Pons (tissue), 1 donor: Measurements from ENCODE around the gene PDXP.
"Not testable (repeated sequence)": the region's sequence is repeated elsewhere in the genome, so short reads cannot be mapped to it uniquely, and the experiment has no call there.

ENCODE experiments used
- DNase-seq: peaks from one replicate; pipeline ENCODE4 v3.0.0-alpha.2; 2016; ENCODE audit warnings: low spot score

PDXP gene

DNA sequence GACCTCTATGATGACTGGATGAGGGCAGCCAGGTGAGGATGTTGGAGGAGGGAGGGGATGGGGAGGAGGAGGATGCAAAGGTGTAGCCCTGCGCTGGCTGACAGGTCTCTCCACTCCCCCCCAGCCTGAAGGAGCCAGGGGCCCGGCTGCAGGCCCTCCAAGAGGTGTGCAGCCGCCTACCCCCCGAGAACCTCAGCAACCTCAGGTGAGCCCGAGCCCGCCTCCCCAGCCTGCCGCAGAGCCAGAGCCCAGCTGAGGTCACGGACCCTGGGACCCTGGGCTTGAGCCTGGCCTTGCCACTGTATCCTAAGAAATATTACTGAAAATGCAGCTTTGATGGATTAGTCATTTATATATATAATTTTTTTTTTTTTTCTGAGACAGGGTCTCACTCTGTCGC lies 11.2 kb upstream of the PDXP start:
- no peak for DNase-seq

DNA sequence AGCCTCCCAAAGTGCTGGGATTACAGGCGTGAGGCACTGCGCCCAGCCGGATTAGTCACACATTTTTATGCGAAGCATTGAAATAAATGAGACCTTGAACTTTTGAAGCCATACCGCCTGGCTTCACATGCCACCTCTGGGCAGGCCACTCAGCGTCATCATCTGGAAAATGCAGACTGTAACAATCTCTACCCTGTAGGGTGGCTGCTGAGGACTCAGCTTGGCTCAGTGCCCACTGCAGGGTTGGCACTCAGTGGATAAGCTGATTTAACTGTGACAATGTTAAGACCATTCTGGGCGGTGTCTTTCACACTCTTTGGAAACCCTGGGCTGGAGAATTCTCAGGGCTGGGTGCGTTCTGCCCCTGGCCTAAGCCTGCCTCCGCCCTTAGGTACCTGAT lies 10.6 kb upstream of the PDXP start:
- DNase-seq: no peak

DNA sequence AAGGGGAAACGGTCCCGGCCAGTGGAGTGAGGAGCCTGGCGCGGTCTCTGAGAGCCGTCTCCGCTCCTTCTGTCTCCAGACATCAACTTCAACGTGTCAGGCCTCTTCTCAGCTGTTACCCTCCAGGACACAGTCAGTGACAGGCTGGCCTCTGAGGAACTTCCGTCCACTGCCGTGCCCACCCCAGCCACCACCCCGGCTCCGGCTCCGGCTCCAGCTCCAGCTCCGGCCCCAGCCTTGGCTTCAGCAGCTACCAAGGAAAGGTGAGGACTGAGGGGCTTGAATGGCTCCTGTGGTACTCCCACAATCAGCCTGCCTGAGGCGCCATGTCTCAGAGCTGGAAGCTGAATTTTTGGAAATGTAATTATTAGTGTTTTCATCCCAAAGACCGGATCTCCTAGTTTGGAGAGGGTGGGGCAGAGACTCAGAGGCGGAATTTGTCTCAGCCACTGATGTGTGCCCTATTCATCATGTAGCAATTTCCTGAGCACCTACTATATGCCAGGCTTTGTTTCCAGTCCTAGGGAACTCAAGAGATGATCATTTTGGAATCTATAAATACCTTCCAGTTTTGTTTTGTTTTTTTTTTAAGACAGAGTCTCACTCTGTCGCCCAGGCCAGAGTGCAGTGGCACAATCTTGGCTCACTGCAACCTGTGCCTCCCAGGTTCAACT lies 7.9 kb upstream of the PDXP start:
- DNase-seq: no peak

DNA sequence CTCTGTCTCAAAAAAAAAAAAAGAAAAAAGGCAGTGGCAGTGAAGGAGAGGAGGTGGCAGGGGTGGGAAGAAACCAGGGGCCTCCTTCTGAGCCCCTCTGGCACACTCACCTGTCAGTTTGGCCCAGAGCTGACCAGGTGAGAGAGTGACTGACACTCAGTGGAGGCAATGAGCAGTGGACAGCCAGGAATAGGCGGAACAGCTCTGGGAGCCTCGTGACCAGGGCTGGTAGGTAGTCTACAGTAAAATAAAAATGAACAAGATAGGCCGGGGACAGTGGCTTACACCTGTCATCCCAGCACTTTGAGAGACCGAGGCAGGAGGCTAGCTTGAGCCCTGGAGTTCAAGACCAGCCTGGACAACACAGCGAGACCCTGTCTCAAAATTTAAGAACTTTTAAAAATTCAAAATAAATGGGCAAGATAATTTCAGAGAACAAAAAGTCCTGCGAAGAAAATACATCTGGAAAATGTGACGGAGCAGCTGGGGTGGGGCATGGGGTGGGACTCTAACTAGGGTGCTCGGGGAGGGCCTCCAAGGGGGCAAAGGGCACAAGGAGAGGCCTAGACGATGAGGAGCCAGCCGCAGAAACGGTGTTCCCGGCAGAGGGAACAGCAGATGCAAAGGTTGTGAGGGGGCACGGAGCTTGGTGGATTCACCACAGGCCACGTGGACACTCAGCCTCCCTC lies 3.8 kb upstream of the PDXP start:
- DNase-seq: no peak

DNA sequence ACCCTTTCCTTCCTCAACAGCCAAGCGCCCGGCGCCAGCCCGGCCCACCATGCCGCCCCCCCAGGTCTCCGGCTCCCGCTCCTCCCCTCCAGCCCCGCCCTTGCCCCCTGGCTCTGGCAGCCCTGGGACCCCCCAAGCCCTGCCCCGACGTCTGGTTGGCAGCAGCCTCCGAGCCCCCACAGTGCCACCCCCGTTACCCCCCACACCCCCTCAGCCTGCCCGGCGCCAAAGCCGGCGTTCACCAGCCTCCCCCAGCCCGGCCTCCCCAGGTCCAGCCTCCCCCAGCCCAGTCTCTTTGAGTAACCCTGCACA lies 3.3 kb upstream of the PDXP start:
- DNase-seq: no peak

DNA sequence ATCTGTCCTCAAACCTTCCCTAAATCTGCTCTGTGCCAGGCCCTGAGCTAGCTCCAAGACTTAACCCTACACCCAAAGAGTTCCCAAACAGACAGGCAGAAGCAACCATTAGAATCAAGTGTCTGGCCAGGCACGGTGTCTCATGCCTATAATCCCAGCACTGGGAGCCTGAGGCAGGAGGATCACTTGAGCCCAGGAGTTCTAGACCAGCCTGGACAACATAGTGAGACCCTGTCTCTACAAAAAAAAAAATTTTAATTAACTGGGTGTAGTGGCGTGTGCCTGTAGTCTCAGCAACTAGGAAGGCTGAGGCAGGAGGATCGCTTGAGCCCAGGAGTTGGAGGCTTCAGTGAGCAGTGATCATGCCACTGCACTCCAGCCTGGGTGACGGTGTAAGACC lies 1.9 kb upstream of the PDXP start:
- DNase-seq: not testable (repeated sequence)

DNA sequence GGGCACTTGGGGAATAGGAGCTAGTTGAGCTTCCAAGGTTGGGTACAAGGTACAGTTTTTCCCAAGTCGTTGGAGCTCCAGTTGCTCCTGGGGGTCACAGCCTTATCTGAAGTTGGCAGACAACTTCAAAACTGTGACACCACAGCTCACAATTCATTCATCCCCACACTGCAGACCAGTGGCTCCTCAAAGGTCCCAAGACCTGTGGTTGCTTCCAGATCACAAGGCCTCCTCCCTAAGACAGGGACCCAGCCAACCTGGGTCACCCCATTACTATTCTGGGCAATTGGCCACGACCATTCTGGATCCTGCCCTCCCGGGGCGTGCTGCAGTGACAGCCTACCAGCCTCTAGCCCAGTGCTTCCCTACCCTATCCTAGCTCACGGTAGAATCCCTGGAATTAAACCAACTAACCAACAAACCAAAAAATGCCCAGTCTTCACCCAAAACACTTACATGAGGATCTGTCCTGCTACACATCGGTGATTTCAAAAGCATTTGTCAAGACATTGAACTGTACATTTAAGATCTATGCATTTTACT lies 862 bp upstream of the PDXP start:
- no peak for DNase-seq

DNA sequence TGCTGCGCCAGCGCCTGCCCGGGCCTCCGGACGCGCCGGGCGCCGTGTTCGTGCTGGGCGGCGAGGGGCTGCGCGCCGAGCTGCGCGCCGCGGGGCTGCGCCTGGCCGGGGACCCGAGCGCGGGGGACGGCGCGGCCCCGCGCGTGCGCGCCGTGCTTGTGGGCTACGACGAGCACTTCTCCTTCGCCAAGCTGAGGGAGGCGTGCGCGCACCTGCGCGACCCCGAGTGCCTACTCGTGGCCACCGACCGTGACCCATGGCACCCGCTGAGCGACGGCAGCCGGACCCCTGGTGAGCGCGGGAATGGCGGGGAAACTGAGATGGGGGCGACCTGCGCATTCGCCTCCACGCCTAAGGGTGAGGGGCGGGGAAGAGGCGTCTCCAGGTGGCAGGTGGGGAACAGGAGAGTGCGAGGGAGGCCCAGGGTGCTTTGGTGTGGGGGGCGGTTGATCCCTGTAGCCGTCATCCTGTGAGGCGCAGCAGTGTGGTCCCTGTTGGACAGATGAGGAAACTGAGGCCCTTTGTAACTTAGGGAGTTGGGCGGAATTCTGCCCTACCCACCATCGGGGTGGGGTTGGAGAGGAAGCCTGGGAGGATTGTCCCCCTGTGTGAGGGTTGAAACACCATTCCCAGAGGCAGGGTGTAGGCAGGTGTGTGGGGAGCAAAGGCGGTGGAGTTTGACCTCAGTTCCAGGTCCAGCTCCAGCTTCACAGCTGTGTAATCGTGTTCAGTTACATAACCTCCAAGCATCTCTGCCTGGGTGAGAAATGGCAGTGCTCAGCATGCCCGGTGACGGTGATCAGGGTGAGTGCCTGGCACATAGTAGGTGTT lies 758 bp downstream of the PDXP start:
- DNase-seq: no peak

DNA sequence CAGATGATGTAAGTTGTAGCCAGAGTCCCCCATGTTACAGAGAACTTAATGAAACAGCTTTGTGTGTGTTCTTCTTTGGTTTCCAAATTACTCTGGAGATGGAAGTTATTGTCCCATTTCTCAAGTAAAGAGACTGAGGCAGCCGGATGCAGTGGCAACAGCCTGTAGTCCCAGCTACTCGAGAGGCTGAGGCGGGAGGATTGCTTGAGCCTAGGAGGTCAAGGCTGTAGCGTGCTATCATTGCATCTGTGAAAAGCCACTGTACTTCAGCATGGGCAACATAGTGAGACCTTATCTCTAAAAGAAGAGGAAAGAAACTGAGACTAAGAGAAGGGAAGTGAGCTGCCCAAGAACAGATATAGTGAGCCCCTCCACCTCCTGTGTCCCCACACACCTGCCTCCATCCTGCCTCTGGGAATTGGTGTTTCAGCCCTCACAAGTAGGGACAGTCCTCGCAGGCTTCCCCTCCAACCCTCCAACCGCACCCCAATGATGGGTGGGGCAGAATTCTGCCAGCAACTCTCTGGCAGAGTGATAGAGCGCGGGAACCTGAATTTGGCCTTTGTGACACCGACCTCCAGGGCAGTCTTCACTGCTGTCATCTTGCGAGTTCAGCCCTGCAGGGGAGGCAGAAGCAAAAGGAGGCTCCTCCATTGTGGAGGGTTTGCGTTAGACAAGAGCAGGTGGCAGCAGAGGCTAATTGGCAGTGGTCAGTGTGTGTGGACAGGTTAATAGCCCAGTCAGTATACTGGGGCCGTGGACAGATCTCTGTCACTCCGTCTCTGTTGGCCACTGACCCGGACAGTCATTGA lies 1.6 kb downstream of the PDXP start:
- DNase-seq: no peak

DNA sequence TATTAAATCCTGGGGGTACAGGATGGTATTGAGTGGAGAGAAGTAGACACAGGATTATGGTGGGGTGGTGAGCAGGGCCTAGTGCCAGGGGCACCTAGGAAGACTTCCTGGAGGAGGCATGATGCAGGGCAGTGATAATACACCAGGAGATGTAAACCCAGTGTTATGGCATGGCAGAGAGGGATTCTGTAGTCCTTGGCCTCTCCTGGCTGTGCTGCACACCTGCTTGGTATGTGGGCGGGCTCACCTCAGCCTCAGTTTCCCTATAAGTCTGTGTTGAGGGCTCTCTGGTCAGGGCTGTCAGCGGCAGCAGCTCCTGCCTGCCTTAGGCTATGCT lies 2.2 kb downstream of the PDXP start:
- no peak for DNase-seq

DNA sequence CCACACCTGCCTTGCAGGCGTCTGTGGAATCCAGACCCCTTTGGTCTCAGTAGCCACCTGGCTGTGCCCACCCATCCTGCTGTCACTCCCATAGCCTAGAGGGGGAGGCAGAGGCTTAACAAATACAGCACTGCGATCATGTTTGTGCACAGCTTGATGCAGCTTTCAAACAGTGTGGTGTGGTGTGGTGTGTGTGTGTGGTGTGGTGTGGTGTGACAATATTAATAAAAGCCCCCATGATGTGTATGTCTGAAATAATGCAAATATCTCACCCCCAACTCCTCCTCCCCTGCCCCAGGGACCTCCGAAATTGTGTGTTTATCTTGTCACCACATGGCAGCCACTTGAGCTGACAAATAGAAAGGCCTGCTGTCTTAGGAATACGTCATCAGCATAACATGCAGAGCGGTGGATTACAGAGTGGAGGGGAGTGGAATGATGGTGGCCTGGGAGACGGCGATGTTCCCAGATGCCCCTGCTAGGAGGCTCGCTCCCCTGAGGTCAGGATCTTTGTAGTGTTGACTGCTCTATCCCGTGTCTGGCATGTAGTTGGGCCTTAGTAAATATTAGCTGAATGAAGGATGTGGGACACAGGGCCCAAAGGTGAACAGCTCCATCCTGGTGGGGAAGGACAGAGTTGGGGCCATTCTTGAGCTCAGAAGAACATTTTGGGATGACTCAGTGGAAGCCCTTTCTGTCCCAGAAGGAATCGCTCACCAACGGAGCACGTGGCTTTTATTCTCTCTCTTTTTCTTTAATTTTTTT lies 2.8 kb downstream of the PDXP start:
- DNase-seq: peak; percentile 87

DNA sequence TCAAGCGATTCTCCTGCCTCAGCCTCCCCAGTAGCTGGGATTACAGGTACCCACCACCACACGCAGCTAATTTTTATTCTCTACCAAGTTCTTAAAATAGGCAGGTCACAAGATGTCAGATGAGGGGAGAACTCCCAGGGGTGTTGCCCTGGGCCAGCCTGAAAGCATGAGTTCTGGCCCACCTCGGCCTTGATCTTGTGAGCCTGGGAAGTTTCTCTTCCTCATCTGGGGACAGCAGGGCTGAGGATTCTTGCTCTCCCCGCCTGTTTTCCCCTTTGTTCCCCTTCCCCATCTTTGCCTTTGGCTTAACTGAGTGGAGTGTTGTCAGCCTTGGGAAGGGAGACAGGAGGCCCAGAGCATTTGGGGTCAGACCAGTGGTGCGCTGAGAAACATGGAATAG lies 3.5 kb downstream of the PDXP start:
- peak; percentile 63 for DNase-seq

DNA sequence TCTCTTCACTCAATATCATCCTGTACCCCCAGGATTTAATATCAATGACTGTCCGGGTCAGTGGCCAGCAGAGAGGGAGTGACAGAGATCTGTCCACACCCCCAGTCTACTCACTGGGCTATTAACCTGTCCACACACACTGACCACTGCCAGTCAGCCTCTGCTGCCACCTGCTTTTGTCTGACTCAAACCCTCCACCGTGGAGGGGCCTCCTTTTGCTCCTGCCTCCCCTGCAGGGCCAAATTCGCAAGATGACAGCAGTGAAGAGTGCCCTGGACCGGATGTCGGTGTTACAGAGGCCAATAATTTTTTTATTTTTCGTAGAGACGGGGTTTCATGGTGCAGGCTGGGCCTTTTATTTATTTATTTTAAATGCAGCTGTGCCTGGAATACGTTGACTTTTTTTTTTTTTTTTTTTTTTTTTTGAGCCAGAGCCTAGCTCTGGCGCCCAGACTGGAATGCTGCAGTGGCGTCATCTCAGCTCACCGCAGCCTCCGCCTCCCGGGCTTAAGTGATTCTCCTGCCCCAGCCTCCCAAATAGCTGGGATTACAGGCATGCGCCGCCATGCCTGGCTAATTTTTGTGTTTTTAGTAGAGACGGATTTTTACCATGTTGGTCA lies 5.1 kb downstream of the PDXP start:
- DNase-seq: no peak

DNA sequence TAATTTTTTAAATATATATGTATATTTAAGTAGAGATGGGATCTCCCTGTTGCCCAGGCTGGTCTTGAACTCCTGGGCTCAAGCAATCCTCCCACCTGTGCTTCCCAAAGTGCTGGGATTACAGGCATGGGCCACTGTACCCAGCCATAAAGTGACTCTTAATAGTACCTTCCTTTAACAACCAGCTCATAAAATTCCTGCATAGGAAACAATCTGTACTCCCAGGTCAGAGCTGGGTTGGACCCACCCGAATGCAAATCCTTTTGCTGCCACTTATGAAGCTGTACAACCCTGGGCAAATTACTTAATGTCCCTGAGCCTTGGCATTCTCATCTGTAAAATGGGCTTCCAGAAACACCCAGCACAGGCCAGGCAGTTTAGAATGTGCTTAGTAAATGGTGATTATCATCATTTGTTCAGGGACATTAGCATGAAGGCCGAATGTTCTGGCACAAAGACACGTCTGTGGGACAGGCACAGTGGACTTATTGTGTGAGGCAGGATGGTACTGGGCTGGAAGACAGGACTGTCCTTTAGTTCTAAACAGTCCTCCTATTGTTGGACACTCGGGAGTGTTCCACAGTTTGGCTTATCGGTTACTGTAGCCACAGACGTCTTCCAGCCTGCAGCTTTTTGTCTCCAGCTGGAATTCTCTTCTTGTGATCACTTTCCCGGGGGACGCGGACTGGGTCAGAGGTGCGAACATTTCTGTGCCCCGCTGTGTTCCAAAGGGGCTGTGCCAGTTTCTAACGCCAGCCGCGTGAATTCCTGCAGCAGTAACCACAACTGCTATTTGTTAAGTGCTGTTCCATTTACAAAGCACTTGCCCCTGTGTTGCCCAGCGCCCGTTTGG lies 6.0 kb downstream of the PDXP start:
- DNase-seq: peak; percentile 99

DNA sequence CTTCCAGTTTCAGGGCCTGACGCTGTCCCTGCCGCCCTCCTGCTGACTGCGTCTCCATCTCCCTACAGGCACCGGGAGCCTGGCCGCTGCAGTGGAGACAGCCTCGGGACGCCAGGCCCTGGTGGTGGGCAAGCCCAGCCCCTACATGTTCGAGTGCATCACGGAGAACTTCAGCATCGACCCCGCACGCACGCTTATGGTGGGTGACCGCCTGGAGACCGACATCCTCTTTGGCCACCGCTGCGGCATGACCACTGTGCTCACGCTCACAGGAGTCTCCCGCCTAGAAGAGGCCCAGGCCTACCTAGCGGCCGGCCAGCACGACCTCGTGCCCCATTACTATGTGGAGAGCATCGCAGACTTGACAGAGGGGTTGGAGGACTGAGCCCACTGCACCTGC lies 7.0 kb downstream of the PDXP start:
- no peak for DNase-seq

DNA sequence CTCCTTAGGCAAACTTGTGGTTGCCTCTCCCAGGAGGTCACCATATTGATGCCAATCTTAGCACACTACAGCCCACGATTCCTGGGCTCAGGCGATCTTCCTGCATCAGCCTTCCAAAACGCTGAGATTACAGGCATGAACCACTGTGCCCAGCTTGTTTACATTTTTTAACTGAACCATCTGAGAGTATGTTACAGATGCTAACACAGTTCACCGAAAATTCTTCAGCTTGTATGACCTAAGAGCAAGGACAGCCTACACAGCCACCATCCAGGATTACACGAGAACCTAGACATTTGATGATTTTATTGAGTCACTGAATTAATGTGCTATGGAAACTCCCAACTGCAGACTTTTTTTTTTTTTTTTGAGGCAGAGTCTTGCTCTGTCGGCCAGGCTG lies 11.1 kb downstream of the PDXP start:
- no peak for DNase-seq

DNA sequence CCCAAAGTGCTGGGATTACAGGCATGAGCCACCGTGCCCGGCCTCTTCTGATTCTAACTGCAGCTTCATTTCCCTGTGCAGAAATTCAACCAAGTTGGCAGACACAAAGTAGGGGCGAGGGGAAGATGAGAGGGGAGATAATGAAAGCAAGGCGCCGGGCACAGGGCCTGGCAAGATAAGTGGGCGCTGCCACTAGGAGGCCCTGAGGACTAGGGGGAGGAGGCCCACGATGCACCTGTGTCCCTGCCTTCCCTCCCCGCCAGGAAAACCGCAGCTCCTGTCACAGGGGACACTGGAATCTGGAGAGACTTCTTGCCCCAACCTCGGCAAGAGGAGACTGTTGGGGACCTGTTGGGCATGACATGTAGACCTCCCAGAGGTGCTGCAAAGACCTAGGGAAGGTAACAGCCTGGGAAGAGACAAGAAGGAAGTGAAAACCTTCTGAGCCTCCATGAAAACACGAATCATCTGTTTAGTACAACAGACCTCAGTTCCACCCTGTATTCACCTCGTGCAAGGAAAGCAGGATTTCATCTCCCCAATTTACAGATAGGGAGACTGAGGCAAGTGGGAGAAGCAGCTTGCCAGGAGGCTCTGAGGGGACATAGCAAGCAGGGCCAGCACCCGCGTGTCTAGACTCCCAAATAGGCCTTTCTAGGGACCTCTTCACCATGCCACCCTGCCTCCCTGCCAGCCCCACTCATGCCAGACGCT lies 13.8 kb downstream of the PDXP start:
- DNase-seq: no peak

DNA sequence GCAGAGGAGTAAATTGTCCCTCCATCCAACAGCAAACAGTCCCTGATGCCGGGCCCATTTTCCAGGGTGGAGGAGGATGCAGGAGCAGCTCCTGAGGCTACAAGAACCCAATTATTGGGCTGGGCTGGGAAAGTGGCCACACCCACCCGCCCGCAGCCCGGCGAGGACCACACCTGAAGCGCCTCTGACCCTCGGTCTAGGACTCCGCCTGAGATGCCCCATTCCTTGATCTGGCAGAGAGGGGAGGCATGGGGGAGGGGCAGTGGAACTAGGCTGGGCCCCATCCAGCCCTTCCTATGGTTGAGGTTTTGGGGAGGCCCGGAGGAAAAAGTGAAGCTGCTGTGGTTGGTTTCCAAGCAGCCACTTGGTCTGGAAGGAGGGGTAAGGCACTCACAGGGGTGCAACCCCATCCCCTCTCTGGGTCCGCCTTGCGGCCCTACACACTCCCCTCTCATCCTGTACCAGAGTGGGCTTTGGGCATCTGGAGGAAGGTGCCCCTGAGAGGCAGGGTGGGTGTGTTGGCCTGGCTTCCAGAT lies 14.5 kb downstream of the PDXP start:
- DNase-seq: no peak

DNA sequence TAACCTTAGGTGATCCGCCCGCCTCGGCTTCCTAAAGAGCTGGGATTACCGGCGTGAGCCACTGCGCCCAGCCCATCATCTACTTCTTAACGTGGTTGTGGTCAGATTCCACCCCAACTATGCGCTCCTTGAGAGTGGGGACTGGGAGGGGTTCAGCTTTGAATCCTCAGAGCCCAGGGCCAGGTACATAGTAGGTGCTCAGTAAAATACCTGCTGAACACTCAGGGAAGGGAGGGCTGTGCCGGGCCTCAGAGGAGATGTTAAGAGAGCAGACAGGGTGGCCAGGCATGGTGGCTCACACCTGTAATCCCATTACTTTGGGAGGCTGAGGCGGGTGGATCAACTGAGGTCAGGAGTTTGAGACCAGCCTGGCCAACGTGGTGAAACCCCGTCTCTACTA lies 15.7 kb downstream of the PDXP start:
- DNase-seq: no peak
